NCI-H128 (cell line): Measurements from ENCODE around the gene MGLL.

ENCODE experiments used
- DNase-seq: peaks from one replicate; lab custom pipeline; 2025; ENCODE audit not compliant: unreplicated experiment; lab: John Stamatoyannopoulos, UW

The MGLL gene

DNA sequence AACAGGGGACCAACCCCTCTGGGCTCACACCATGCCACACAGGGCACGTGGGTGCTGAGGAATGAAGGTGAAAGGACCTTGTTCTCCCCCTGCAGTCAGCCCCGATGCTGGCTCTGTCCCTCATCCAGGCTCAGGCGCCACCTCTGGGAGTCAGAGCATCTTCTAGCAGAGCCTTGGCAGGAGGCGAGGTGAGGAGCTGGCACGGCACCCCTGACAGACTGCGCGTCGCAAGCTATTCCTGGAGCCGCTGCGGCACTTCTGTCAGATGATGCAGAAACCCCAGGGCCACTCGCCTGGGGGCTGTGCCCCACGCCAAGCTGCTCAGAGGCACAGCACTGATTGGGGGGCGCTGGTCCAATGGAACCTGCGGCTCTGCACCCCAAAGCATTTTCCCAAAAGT, 62.0 kb downstream of the MGLL start:
- no peak for DNase-seq

DNA sequence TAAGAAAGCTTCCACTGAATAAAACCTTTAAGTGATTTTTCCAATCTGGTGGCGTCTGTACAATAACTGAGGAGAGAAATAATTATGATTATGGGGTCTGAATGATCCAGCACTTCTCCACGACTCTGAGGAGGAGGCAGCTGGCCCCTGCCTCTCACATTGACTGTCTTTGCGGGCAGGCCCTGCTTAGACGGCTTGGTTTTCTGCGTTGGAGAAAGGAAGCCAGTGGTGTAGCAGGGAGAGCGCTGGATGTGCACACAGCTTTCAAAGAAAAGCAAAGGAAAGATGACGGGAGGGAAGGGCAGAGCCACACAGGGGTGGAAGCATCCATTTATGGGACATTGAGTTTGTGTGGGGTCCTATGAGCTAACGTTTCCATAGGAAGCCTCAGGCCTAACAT, 62.5 kb downstream of the MGLL start:
- DNase-seq = no peak

DNA sequence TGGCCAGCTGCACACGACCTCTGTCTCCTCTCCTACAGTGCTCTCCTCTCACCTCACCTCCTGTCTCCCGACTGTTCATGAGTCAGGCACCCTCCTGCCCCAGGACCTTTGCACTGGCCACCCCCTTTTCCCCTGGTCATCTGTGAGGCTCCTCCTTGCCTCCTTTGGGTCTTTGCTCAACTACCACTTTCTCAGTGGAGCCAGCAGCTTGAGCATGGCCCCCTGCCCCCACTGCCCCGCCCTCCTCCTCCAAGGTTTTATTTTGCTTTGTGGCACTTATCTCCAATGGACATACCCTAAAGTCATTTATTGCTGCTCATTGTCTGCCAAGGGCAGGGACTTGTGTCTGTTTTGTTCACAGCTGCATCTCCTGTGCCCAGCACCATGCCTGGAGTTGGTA, 64.3 kb downstream of the MGLL start:
- DNase-seq = no peak

DNA sequence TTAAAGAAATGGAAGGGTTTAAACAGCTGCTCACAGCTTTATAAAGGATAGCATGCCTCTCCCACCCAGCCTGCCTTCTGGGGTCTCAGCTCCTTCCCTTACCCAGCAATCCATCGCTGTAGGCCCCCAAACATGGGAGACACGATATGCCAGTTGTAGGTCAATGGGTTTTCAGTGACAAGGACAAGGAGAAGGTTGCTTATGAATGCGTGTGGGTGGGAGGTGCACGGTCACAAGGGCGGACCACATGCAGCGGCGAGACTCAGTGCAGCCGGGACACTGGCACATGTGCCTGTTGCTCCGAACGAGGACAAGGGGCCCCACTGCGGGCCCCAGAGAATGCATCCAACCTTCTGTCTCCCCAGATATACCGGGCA, 67.0 kb downstream of the MGLL start:
- no peak for DNase-seq

DNA sequence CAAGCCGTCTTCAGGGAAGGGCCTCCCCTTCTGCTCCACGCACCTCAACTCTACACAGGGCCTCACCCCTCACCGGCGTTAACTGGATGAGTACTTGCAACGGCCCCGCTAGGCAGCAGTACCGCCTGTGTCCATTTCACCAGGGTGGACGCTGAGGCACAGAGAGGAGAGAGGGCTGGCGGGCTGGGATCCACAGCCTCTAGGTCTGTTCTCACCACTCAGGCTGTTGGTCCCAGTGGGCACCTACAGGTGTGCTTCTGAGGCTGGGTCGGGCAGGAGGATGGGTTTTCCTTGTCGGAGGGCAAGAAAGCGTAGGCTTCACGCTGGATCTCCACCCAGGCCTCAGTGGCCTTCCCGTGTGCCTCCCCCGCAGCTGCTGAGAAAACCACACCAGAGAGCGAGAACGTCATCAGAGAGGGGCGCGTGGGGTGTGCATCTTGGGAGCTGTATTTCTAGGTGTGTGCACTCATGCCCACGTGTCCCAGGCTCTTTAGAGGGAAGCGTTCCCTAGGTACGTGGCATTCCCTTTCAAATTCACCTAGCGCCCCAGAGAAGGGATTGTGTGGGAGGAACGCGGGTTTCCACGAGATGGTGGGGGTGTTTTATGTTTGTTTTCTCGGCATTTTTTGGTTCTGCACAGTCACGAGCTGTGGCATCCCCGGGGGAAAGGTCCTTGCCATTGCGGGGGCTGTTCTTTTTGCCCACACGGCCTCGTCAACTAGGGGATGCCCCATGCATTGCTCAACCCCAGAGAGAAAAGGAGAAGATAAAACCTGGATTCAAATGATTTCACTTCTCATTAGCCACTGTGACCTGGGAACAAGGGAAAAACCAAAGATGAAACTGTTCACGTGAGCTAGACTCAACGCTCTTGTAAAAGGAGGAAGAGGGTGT, 67.7 kb downstream of the MGLL start:
- no peak for DNase-seq

DNA sequence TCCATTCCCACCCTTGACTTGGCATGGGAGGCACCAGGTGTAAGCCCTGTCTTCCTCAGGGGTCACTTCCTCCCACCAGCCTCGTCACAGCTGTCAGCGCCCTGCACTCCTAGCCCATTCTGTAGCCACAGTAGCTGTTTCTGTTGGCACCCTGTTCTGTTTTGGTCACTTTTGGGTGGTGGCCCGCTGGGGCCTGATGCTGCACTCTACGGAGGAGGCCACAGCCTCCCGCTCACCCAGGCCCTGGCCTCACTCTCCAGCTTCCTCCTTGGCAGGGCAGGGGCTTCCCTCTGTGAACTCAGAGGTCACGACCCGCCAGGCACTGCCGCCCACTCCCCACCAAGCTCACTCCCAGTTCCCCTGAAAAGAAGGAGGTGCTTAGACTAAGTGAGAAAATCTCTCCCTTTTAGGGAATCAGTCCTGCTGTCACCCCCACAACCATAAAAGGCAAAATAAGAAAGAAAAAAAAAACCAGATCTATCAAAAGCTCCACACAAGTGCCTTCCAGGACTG, 68.4 kb downstream of the MGLL start:
- no peak for DNase-seq

DNA sequence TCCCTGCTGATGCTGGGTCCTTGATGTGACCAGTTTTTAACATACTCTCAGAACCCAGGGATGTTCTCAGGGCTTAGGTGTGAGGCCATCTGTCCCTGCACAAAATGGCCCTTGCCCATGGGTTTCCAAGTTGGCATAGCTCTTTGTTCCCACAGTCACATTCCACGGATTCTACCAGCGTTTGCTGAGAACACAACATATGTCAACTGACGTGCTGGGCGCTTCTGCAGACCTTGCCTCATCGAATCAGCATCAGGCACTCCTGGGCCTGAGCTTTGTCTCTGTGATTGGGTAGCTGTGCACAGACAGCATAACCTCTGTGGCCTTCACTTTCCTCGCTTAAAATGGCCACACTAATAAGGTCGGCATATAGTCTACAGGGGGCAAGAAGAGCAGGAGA, 69.0 kb downstream of the MGLL start:
- no peak for DNase-seq

DNA sequence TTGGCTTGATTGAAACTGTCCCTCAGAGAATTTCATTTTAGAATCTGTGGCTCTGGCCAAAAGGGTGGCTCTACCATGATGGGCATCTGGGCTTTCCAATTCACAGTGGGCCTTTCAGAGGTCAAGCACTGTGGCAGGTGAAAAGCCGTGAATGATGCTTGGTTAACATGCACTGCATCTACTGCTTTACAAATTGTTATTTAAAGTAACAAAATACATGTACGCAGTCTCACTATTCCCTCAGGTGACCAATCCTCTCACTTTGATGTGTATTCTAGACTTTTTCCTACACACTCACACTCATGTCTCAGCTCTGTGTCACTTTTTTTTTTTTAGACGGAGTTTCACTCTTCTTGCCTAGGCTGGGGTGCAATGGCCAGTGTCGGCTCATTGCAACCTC, 70.5 kb downstream of the MGLL start:
- no peak for DNase-seq

DNA sequence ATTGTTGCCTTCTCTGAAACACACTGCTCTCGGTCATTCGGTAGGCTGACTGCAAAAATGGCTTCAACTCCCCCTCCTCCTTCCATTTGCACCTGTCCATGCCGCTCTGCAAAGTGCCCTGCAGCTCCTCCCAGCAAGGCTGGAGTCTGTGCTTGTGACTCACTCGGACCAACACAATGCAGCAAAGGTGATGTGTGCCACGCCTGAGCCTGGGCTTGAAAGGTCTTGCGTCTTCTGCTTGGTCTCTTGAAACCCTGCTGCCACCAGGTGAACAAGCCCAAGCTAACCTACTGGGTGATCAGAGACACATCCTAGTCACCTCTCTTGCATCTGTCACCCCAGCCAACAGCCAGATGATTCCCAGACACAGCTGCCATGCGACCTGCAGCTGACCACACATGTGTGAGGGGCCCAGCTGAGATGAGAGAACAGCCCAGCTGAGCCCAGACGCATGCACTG, 71.1 kb downstream of the MGLL start:
- no peak for DNase-seq

DNA sequence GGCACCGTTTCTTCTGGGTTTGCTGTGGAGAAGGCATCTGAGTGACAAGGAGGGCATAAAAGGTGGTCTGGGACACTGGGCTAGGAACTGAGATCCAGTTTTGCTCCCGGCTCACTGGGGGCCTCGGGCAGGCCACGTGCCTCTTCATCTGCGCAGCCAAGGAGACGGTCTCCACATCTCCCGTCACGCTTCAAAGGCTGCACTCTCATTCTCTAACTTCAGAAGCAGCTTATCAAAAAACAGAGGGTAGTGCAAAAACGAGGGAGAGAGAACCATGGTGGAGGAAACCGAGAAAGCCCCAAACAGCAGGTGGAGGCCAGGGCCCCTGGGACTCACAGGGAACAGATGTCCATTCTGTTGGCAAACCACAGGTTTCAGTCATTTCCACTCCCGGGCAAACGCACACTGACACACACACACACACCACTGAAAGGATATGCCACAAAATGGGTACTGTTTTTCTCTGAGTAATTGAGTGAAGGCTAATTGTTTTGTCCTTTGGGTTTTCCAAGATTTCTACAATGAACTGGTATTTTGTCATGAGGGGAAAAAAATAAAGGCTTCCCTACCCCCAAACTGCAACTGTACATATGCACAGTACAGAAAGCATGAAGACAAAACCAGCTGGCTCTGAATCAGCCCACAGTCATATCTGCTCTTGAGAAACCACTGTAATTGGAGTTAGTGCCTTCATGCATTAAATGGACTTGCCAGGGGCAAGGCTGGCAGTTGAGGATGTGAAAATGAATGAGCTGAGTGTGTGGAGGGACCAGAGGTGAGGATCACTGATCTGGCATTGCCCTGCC, 71.9 kb downstream of the MGLL start:
- no peak for DNase-seq

DNA sequence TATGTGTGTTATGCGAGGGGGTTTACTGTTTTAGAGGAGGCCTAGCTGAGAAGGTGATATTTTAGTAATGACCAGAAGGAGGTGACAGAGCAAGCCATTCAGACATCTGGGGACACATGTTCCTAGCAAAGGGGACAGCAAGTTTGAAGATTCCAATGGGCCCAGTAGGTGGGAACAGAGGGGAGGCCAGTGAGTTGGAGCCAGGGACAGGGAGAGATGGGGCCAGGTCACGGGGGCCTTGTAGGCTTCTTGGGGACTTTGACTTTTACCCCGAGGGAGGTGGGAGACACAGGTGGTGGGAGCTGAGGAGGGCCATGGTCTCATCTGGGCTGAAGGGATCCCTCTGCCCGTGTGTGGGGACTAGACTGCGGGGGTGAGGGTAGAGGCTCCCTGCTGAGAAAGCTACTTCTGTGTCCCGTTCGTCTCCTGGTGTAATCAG, 72.5 kb downstream of the MGLL start:
- no peak for DNase-seq

DNA sequence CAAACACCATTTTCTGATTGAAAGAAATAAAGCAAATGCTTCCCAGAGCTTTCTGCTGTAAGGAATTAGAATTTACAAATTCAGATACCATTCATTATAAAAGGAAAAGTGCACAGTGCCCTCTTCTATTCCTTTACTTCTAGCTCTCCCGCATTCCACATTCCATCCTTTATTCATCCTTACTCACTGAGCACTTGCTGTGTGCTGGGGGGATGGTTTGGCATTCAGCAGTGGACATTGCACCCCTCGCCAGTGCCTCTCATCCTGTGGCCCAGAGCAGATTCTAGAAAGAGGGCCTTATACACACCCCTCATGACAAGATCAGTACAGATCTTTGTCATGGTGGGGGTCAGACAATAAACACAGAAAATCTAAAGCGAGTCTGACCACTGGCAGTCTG, 73.0 kb downstream of the MGLL start:
- no peak for DNase-seq

DNA sequence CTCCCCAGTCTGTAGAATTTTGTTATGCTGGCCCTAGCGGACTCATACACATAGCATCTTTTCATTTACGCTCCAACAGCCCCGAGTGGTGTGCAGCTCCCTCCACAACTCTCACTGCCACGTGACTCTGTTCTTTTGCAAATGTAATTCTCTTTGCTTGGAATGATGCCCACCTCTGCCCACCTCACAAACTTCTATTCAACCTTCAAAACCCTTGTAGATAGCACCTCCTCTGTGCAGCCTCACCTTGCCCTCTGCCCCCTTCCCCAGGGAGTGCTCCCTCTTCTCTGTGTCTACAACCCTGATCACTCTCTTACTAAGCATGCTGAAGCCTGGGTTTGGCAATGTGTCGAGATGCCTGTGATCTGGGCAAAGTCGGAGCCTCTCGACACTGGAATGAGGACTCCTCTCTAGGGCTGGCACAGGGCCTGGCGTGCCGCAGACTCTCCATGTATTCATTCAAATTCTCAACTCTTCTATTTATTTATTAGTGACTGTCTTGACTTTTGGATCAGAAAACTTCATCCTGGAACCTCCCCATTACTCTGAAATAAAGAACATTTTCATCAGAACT, 73.5 kb downstream of the MGLL start:
- no peak for DNase-seq

DNA sequence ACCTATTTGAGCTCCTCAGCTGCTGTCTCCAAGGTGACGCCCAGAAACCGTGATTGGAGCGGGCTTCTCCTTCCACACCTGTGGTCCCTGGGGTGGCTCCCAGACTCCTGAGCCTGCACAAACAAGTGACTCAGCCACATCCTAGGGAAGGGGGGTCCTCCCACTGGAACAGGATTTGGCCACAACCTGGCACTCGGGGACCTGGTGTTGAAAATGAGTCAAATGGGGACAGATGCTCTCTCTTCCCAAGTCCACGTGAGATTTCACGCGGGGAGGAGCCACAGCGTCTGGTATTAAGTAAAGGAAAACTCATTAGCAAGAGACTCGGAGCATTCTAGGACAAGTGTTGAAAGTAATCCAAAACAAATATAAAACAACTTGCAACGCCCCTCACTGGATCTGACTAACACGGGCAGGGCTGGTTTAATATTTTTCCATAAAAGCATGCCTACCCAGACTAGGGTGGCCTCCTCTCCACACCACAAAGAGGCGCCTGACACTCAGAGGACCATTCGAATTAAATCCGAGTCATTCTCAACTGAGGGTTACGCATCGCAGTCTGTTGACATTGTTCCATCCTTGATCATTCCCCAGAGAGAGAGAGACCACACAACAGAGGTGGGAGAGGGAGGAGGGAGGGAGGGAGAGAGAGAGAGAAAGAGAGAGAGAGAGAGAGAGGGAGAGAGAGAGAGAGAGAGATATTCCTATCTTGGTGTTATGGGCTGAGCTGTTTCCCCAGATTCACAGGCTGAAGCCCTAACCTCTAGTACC, 74.4 kb downstream of the MGLL start:
- peak; percentile 5 for DNase-seq

DNA sequence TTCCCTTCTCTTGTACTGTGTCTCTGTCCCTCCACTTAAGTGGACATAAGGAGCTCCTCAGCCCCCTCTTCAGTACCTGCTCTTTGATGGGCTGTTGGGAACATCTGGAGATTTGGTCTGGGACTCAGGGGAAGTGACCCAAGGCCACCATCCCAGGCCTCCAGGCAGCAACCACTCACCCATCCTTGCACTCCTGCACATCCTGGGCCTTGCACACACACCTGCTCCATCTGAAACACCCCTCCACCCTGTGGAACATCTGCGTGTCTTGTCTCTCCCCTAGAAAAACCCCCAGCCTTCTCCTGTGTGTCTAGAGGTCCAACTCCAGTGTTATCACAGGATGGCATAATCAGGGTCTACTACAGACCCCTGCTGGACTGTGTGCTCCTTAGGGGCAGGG, 75.2 kb downstream of the MGLL start:
- no peak for DNase-seq

DNA sequence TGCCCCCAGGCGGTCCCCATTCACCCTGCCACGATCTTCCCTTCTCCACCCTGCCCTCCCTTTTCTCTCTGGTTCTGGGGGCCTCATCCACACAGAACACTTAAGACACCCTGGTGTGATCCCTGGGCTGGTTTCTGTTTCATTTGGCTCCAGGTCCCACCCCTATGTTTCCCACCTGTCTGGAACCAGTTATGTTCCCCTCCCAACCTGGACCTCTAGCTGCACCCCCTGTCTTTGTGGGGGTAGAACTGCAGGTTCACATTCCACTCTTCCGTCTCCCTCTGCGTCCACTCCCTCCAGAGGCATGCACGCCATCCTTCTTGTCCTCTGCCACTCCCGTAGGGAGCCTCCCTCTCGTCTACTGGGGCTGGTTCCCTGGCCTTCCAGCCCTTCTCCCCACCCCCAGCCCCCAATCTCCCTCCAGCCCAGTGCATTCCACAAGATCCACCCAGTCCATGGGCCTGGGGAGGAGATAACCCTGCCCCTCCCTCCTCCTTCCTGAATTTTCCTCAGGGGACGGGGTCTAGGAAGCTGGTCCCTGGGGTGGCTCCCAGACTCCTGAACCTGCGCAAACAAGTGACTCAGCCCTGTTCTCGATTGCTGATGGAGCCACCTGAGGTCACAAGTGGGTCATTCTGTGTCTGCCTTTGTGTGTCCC, 75.8 kb downstream of the MGLL start:
- no peak for DNase-seq

DNA sequence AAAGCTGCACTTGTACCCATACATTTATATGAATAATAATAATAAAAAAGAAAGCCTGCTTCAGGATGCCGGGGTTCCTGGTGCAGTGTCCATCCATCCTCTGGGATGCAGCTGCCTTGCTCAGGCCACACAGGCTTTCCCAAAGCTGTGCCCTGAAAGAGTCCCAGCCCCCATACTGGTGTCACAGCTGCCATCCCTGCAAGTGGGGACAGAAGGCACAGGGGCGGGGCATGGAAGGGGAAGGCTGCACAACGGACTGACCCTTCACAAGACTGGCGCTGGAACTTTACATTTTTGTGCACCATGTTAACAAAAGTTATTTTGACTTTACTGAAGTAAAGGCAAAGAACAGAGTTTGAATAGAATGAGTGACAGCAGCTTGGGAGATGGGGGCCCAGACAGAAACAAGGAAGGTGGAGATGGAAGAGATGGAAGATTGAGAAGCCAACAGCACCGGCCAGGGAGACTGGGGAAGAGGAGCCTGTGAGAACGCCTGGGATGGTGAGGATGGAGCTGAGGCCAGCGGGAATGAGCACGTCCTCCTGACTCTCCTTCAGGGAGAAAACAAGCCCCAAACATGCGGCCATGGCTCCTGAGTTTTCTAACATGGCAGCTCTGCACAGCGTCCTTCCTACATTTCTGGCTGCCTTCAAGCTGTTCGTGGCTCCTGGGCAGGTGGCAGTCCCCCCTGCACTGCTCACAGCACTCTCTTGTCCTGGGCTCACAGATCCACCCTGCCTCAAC, 76.5 kb downstream of the MGLL start:
- no peak for DNase-seq

DNA sequence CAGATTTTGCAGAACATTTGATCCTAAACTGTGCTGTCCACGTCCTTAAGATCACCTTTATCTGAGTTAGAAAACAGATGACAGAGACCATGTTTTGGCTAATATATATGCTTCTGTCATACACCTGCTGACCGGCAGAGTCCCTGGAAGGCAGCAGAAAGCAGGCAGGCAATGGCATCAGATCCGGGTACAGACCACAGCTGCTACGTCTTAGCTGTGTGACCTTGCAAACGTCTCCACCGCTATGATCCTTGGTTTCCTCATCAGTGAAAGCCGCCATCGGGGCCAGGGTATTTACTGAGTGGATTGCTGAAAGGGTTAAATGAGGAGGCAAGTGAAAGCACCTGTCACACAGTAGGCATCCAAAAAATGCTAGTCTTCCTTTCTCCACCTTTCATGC, 77.4 kb downstream of the MGLL start:
- DNase-seq = no peak

DNA sequence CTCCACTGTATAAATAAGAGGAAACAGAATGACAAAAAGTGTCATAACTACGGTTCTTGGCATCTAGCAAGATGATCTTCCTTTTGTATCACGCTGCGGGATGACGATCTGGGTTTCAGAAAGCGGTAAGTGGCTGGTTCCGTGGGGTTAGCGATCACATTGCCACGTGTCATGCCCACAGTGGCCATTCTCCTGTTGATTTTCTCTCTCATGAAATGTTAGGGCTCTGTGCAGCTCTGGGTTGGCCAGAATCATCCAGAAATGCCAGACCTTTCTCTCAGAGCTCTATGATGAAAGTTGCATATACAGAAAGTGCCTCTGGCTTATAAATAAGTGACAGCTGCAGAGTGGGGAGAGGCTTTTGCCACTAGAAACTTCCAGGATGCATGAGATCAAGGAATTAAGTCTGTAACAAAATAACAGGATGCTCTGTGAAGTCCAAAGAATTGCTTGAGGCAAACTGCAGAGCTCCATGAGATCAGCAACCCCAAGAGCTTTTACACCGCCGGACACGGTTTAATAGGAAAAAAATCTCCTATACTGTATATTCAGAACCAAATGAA, 78.0 kb downstream of the MGLL start:
- no peak for DNase-seq
